ENCODE results near the gene SNRPD1.
A peak's percentile ranks its signal among the peaks of the same experiment; 100 is the strongest.
"Not testable (repeated sequence)": the region's sequence is repeated elsewhere in the genome, so short reads cannot be mapped to it uniquely, and the experiment has no call there.

Gene SNRPD1

DNA sequence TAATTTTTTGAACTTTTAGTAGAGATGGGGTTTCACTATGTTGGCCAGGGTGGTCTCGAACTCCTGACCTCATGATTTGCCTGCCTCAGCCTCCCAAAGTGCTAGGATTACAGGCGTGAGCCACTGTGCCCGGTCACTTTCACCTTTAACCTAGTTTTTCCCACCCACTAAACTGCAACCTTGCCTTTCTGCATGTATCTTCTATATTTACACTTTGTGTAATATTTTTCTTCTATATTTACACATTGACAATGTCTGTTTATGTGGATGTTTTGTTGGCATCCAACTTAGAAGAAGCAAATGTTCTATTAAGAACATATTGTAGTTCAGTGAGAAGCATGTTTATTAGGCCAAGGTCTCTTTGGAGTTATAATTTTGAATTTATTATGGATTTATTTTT lies 26.7 kb downstream of the SNRPD1 start:
- no peak for DNase-seq

GRCh38 chr18:21640375-21640774 lies 28.3 kb downstream of the SNRPD1 start:
- DNase-seq, result not testable (repeated sequence)

- DNase-seq, result no peak
Measured at GRCh38 chr18:21650311-21650710, 38.2 kb downstream of the SNRPD1 start.

DNA sequence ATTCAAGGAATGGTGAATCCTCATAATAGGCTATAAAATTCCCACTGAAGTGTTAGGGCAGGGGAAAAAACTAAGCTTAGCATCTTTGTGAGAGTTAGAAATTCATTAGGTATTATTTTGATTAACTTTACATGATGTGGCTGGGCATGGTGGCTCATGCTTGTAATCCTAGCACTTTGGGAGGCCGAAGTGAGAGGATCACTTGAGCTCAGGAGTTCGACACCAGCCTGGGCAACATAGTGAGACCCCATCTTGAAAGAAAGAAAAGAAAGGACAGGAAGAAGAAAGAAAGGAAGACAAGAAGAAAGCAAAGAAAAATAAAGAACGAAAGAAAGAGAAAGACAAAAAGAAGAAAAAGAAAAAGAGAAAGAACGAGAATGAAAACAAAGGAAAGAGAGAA lies 40.0 kb downstream of the SNRPD1 start:
- DNase-seq, result no peak

DNA sequence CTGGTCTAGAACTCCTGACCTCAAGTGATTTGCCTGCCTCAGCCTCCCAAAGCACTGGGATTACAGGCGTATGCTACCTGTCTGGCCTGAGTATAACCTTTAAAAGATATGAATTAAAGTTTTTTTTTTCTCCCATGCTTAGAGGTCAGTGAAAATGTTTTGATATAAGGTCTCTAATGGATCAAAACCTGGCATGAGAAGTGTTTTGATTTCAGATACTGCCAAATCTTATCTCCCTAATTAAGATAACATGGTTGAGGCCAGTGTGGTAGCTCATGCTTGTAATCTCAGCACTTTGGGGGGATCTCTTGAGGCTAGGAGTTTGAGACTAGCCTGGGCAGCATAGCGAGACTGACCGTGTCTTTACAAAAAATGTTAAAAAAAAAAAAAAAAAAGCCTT lies 41.2 kb downstream of the SNRPD1 start:
- no peak for DNase-seq

GRCh38 chr18:21656402-21656801 lies 44.3 kb downstream of the SNRPD1 start:
- no peak for DNase-seq

GRCh38 chr18:21660078-21660477 lies 48.0 kb downstream of the SNRPD1 start:
- no peak for DNase-seq

- DNase-seq, result no peak
Measured at GRCh38 chr18:21662581-21662980, 50.5 kb downstream of the SNRPD1 start.

GRCh38 chr18:21663578-21663977 lies 51.5 kb downstream of the SNRPD1 start:
- DNase-seq, result no peak

- DNase-seq, result no peak
Measured at GRCh38 chr18:21664069-21664468, 52.0 kb downstream of the SNRPD1 start.

DNA sequence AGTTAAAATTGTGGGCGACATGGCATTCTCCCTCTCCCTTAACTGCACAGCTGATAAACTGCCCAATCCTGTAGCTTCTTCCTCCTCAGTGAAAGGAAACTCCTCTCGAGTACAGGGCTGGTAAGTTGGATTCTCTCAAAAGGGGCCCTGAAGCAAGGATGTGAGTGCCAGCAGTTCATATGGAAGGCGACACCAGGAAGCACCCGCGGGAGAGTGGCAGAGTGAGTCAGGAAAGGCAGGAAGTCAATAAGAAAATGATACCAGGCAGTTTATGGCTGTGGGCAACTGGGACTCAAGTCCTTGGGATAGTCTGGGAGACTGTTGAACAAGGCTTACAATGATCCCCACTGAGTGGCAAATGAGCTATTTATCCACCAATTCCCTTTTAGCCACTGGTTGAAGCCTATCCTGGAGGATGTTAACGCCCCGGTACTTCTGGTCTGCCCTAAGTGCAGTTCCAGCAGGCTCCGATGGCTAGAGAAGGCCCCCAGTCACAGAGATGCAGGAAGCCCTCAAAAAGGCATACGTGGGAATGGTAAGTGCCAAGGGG lies 57.7 kb downstream of the SNRPD1 start:
- DNase-seq, result no peak

DNA sequence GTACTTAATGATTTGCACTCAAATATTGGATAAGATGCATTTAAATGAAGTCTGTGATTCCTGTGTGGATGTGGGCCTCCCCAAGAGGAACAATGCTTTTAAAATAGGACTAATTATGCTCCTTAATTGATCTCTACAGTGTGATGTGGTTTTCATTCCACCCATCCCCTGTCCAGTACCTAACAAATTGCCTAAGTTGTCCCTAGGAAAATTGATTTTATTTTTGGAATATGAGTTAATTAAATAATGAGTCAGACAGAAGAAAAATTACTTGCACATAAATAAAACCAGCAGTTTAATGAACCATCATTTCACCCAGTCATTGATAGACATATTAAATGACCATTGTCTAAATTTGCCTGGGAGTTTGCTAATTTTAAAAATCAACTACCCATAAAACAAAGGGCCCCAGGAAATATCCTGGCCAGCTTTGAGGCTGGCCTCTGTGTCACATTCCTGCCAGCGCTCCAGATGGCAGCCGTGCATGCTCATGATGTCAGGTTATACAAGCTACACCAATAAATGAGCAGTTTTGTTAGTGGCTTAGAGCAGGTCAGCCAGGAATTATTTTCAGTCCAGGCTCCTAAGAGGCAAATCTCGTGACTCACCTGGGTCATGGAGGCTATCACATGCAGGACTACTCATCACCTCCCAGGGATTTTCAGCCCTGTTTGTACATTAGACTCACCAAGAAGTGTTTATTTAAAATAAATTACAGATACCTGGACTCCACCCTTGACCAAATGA lies 60.6 kb downstream of the SNRPD1 start:
- no peak for DNase-seq

- DNase-seq, result not testable (repeated sequence)
Measured at GRCh38 chr18:21675354-21675753, 63.2 kb downstream of the SNRPD1 start.

DNA sequence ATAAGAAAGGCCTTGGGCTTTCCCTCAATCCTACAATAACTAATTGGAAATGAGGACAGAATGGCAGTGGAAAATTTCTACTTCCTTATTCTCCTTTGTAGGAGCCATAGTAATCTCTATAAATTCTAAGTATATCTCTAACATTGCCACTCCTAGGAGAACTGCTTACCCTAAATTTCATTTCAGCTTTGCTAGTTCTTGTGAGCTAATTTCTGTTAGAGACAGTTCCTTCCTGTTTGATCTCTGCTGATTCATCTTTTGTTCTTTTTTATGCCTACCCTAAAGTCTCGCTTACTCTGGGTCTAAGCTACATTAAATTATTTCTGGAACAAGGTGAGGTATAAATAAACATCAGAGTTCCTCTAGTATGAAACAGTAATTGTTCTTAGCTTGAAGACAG lies 66.7 kb downstream of the SNRPD1 start:
- DNase-seq, result peak; percentile 13 to 38 (median 31)

DNA sequence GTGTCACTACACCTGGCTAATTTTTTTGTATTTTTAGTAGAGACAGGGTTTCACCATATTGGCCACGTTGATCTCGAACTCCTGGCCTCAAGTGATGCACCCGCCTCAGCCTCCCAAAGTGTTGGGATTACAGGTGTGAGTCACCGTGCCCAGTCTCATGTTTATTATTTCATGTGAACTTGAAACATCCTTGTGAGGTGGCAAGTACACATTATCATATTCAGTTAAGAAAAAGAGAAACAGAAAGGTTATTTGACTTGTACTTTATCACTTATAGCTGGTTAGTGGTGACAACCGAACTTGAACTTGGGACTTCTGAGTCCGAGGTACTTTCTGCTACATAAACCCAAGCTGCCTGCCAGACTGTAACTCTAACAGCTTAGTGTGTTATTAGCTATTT lies 68.0 kb downstream of the SNRPD1 start:
- DNase-seq, result no peak

GRCh38 chr18:21682371-21683051 lies 70.4 kb downstream of the SNRPD1 start:
- peak; percentile 62 to 86 (median 76) for DNase-seq

All from suppressor macrophage treated with lipopolysaccharide for 1 hour (primary cell).